ENCODE results near the gene FHOD3. TPM values are rescaled to one million over a fixed set of nuclear protein-coding genes. Genes with fewer than 3 reads are reported as not detected.

The FHOD3 gene
- total RNA-seq, 1 donor from 2014 or later = 8.9 TPM

DNA sequence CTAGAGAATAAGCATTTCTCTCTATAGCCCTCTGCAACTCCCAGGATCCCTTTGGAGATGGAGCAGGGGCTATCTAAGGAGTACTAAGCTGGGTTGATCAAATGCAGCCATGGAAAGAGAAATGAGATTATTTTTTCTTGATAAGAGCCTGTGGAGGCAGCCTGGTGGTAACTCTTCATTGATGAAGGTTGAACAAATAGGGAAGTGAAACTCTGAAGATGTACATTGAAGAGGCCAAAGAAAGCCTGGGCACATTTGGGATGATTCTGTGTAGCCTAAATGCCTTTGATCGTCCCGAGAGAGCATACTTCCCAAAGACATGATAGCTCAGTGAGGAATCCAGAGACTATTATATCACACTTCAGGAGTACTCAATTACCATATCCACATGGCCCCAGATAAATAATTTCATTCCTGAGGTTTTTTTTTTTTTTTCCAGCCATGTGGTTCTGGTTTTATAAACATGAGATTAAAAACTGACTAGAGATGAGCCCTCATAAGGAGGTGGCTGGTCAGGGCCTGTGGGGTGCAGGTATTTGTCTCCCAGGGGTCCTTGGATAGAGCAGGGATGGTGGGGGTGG, 338.8 kb downstream of the FHOD3 start:
- no peak for TF ChIP-seq CTCF (IDR thresholded peaks at IDR 0.05)
- Mint-ChIP-seq H3K36me3 (ENCODE audit: low read depth) (no peaks in the 10 kb centered on the region), H3K27me3 (ENCODE audit: low read depth) (peaks cover 1% of the 10 kb centered on the region), H3K4me3 (ENCODE audit: unreplicated experiment) (no peak overlapping the region), H3K9me3 (ENCODE audit: low read depth) (no peaks in the 10 kb centered on the region), H3K4me1 (ENCODE audit: low read depth) (peaks cover 12% of the 10 kb centered on the region), H3K27ac (ENCODE audit: unreplicated experiment) (no peak overlapping the region)
- no peak for DNase-seq (ENCODE audit: low spot score)

DNA sequence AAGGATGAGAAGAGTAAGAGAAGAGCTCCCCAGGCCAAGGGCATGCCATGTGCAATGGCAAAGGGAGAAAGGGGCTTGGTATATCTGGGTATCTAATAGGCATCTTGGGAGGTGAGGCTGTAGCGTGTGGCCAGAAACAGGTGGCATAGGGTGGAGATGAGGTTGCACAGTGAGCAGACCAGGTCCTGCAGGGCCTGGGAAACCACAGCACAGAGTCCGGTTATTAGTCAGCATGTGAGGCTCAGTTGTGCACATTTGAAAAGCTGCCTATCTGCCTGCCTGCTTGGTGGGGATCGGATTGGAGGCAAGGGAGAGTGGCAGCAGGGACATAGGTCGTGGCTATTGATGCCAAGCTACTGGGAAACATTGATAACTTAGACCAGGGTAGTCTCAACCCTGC, 340.7 kb downstream of the FHOD3 start:
- peaks cover 12% of the 10 kb centered on the region for H3K4me1 Mint-ChIP-seq (ENCODE audit: low read depth)
- H3K36me3 Mint-ChIP-seq (ENCODE audit: low read depth) = no peaks in the 10 kb centered on the region
- H3K27ac Mint-ChIP-seq (ENCODE audit: unreplicated experiment) = no peak overlapping the region
- H3K9me3 Mint-ChIP-seq (ENCODE audit: low read depth) = no peaks in the 10 kb centered on the region
- H3K4me3 Mint-ChIP-seq (ENCODE audit: unreplicated experiment) = no peak overlapping the region
- no peak for TF ChIP-seq CTCF (IDR thresholded peaks at IDR 0.05)
- DNase-seq (ENCODE audit: low spot score) = no peak
- H3K27me3 Mint-ChIP-seq (ENCODE audit: low read depth) = peaks cover 1% of the 10 kb centered on the region

DNA sequence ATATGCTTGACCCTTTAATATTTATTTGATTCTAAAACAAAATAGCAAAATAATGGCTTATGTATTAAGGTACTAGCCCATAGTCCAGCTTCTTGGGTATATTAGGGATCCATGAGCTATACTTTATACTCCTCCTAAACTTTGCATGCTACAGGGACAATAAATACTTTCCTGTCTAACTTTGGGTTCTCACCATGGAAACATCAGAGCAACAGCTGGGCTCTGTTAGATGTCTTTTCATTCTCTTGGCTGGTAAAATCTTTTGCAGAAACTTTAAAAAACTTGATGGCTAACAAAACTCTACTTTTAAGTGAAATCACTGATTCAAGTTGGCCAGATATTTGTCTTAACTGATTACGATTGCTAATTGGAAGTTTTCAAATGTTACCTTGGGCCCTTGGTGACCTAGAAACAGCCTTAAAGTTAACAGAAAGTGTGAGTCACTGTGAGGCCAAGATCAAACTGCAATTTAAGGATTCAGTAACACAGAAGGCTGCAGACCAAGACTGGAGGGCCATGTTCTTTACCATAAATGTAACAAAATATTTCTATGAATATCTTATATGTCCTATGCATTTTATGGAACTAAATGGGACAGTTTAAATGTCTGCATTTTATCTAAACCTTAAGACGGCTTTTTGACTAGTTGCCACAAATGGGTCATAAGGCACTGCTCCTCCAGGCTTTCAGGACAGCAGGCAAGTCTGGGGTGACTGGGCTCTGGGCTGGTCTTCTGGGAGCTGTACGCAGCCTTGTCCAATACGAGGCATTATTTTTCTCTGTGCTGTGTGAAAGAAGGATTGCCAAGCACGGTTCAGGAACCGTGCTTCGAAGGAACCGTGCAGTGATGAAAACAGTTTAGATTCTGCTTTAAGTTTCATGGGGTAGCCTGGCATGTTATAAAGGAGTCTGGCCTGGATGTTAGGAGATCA, 342.8 kb downstream of the FHOD3 start:
- Mint-ChIP-seq H3K4me1 (ENCODE audit: low read depth) (peaks cover 5% of the 10 kb centered on the region), H3K27me3 (ENCODE audit: low read depth) (peaks cover under 1% of the 10 kb centered on the region), H3K9me3 (ENCODE audit: low read depth) (no peaks in the 10 kb centered on the region), H3K36me3 (ENCODE audit: low read depth) (no peaks in the 10 kb centered on the region), H3K27ac (ENCODE audit: unreplicated experiment) (no peak overlapping the region), H3K4me3 (ENCODE audit: unreplicated experiment) (no peak overlapping the region)
- no peak for TF ChIP-seq CTCF (IDR thresholded peaks at IDR 0.05)
- DNase-seq (ENCODE audit: low spot score) = no peak

DNA sequence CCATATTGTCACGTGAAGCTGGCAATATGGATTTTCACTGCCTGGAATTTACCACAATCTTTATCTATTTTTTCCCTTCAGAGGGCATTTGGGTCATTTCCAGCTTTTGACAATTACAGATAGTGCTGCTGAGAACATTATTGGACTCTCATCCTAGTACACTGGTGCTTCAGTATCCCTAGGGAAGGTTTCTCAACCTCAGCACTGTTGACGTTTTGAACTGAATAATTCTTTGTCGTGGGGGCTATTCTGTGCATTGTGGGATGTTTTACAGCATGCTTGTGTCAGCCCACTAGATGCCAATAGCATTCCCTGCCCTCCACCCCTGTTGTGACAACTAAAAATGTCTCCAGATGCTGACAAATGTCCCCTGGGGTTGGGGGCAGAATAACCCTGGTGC, 345.5 kb downstream of the FHOD3 start:
- DNase-seq (ENCODE audit: low spot score) = no peak
- Mint-ChIP-seq H3K36me3 (ENCODE audit: low read depth) (no peaks in the 10 kb centered on the region), H3K9me3 (ENCODE audit: low read depth) (no peaks in the 10 kb centered on the region), H3K27ac (ENCODE audit: unreplicated experiment) (no peak overlapping the region), H3K4me1 (ENCODE audit: low read depth) (peaks cover 5% of the 10 kb centered on the region), H3K27me3 (ENCODE audit: low read depth) (peaks cover 5% of the 10 kb centered on the region), H3K4me3 (ENCODE audit: unreplicated experiment) (no peak overlapping the region)
- TF ChIP-seq CTCF (IDR thresholded peaks at IDR 0.05) = no peak

- Mint-ChIP-seq H3K36me3 (ENCODE audit: low read depth) (peaks cover 2% of the 10 kb centered on the region), H3K9me3 (ENCODE audit: low read depth) (no peaks in the 10 kb centered on the region), H3K27ac (ENCODE audit: unreplicated experiment) (no peak overlapping the region), H3K4me1 (ENCODE audit: low read depth) (no peaks in the 10 kb centered on the region), H3K27me3 (ENCODE audit: low read depth) (peaks cover 9% of the 10 kb centered on the region), H3K4me3 (ENCODE audit: unreplicated experiment) (no peak overlapping the region)
- no peak for DNase-seq (ENCODE audit: low spot score)
- no peak for TF ChIP-seq CTCF (IDR thresholded peaks at IDR 0.05)
Observed at GRCh38 chr18:36648803-36649202, 351.3 kb downstream of the FHOD3 start.

Data from chondrocyte (in vitro differentiated cells).